ENCODE results near the gene VPS4A.

- no peak for TF ChIP-seq CTCF (IDR thresholded peaks at IDR 0.05; ENCODE audit: poor library complexity, severe bottlenecking)
- TF ChIP-seq RAD21 (conservative IDR thresholded peaks at IDR 0.05) = no peak
- no peak for TF ChIP-seq EP300 (conservative IDR thresholded peaks at IDR 0.05; ENCODE audit: poor library complexity, severe bottlenecking)
- TF ChIP-seq MXI1 (conservative IDR thresholded peaks at IDR 0.05; ENCODE audit: poor library complexity, severe bottlenecking) = no peak
Observed at GRCh38 chr16:69314534-69314933, 3.4 kb downstream of the VPS4A start.
